Left colon (tissue), 2 donors: ENCODE measurements around the gene MYO15B. TPM values are rescaled to one million over a fixed set of nuclear protein-coding genes. Genes with fewer than 3 reads are reported as not detected.
"Not testable (repeated sequence)": the region's sequence is repeated elsewhere in the genome, so short reads cannot be mapped to it uniquely, and the experiment has no call there.

Experiments
- ATAC-seq: fragments of 200-7000 bp; cut with Tn5 transposase; one replicate; pipeline ENCODE4 v1.9.1; 2020; ENCODE audit warnings: mild to moderate bottlenecking, moderate library complexity
- DNase-seq, 2 donors: peaks; one replicate each; pipeline ENCODE4 v3.0.0-alpha.2; 2020
- intact Hi-C, 2 donors: fragments of 100-400 bp; cut with DNase I in 1 of 2; cut with micrococcal nuclease in 1 of 2; formaldehyde crosslinking; loops; one replicate each; pipeline versions ENCODE4 v1.11.2 to v1.14.0; 2022; cut with DNase I, micrococcal nuclease
- total RNA-seq, 2 donors: library from RNA; stranded (reverse); fragmentation: NEBNext Ultra II Directional; extraction: Animal tissue kit (Norgen Biotek cat#: 25700); gene quantifications; one replicate each; pipeline ENCODE4 v1.2.1, GENCODE V29; 2021
- donor health status: DM: no; HTN: no; CAD: no.
- donor health status: DM: yes; HTN: yes; CAD: no.

The MYO15B gene
- total RNA-seq, 2 donors from 2014 or later, result 575 to 676 TPM

- intact Hi-C loops, result no loop called here
- DNase-seq (no peak), ATAC-seq (no peak)
Observed at GRCh38 chr17:75632428-75632827, 44.8 kb downstream of the MYO15B start.

GRCh38 chr17:75632863-75633485 lies 45.4 kb downstream of the MYO15B start, which contains the start of gene SMIM5:
Gene SMIM5 (plus strand): TSS chr17:75633434. CDS start chr17:75640202, 6,768 bp downstream.
- ATAC-seq (peak; percentile 59), DNase-seq (peak; percentile 84 to 91)
- intact Hi-C loops, result no loop called here

GRCh38 chr17:75633486-75634375 lies 46.1 kb downstream of the MYO15B start:
- peak; percentile 60 for ATAC-seq
- DNase-seq, result peak; percentile 89 to 94
- intact Hi-C loops, result loop anchor here in 1 of 2 donors (2.0 kb wide), 1 partner anchor 113 kb away; no protein-coding TSS in a partner anchor

GRCh38 chr17:75634376-75634740 lies 46.8 kb downstream of the MYO15B start:
- intact Hi-C loops, result loop anchor here in 1 of 2 donors (2.0 kb wide), 1 partner anchor 112 kb away; no protein-coding TSS in a partner anchor
- no peak for ATAC-seq
- DNase-seq, result no peak

GRCh38 chr17:75634754-75635609 lies 47.4 kb downstream of the MYO15B start:
- DNase-seq, result no peak
- intact Hi-C loops, result loop anchor here in 1 of 2 donors (2.0 kb wide), 1 partner anchor 112 kb away; no protein-coding TSS in a partner anchor
- no peak for ATAC-seq

- intact Hi-C loops, result loop anchor here in 1 of 2 donors (2.0 kb wide), 1 partner anchor 111 kb away; no protein-coding TSS in a partner anchor
- peak; percentile 51 for ATAC-seq
- peak; percentile 69 to 75 for DNase-seq
Observed at GRCh38 chr17:75635610-75636202, 48.1 kb downstream of the MYO15B start.

- ATAC-seq (no peak), DNase-seq (peak in 1 of 2 donors; percentile 25)
- intact Hi-C loops, result no loop called here
Observed at GRCh38 chr17:75636381-75637142, 49.0 kb downstream of the MYO15B start.

- intact Hi-C loops, result no loop called here
- peak; percentile 53 to 77 for DNase-seq
- peak; percentile 20 for ATAC-seq
Observed at GRCh38 chr17:75637143-75637538, 49.5 kb downstream of the MYO15B start.

GRCh38 chr17:75637551-75637950 lies 50.0 kb downstream of the MYO15B start:
- peak in 1 of 2 donors; percentile 11 for DNase-seq
- intact Hi-C loops, result no loop called here
- no peak for ATAC-seq

- intact Hi-C loops, DNase-seq, ATAC-seq: not testable (repeated sequence)
Observed at GRCh38 chr17:75638039-75638438, 50.4 kb downstream of the MYO15B start.

GRCh38 chr17:75638893-75639292 lies 51.3 kb downstream of the MYO15B start:
- intact Hi-C loops, result no loop called here
- no peak for ATAC-seq
- DNase-seq, result peak in 1 of 2 donors; percentile 25

GRCh38 chr17:75639327-75639726 lies 51.7 kb downstream of the MYO15B start:
- ATAC-seq, result no peak
- DNase-seq, result no peak
- intact Hi-C loops, result no loop called here

GRCh38 chr17:75639771-75640555 lies 52.4 kb downstream of the MYO15B start:
- ATAC-seq (peak; percentile 55), DNase-seq (peak; percentile 76)
- intact Hi-C loops, result no loop called here

- ATAC-seq (no peak), DNase-seq (peak in 1 of 2 donors; percentile 7)
- intact Hi-C loops, result no loop called here
Observed at GRCh38 chr17:75640556-75641119, 53.0 kb downstream of the MYO15B start.

GRCh38 chr17:75641343-75641742 lies 53.7 kb downstream of the MYO15B start:
- intact Hi-C loops, result no loop called here
- ATAC-seq (no peak), DNase-seq (peak in 1 of 2 donors; percentile 25)

GRCh38 chr17:75642182-75642783 lies 54.7 kb downstream of the MYO15B start:
- peak; percentile 66 to 72 for DNase-seq
- intact Hi-C loops, result no loop called here
- ATAC-seq, result peak; percentile 41
